ENCODE results near the gene UNC50. TPM values are rescaled to one million over a fixed set of nuclear protein-coding genes. Genes with fewer than 3 reads are reported as not detected.

The UNC50 gene
- total and polyA plus RNA-seq, 8 donors, result 10.3 to 71.4 (median 36.2) TPM

DNA sequence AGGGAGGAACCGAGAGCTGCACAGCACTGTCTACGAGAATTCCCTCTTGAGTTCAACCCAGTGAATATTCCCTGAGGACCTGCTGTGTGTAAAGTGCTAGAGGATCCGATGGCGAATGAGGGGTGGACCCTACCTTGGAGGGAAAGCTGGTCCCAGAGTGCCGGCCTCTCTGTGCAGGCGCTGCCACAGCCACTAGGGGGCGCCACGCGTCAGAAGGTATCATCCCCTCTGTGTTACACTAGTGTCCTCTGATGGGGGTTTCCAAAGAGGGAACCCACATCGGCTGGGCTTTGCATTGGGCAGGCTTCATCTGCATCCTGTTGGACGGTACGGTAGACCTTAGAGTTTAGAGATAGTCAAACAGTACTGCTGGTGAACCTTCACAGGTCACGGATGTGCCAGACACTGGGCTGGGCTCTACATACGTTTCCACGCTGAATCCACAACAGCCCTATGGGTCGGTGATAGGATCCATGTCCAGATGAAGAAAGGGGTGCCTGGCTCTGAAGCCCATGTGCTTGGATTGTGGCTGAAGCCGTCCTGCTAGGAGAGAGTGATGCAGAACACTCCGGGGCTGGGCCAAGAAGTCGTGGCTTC, 39.1 kb upstream of the UNC50 start:
- Histone ChIP-seq H3K27me3 (no peaks in the 10 kb centered on the region), H3K36me3 (peaks cover 32 to 100% (median 100%) of the 10 kb centered on the region in 4 donors), H3K4me1 (no peaks in the 10 kb centered on the region), H3K9me3 (no peaks in the 10 kb centered on the region), H3K27ac (no peak overlapping the region), H3K4me3 (no peak overlapping the region)
- TF ChIP-seq, protein P1, sequence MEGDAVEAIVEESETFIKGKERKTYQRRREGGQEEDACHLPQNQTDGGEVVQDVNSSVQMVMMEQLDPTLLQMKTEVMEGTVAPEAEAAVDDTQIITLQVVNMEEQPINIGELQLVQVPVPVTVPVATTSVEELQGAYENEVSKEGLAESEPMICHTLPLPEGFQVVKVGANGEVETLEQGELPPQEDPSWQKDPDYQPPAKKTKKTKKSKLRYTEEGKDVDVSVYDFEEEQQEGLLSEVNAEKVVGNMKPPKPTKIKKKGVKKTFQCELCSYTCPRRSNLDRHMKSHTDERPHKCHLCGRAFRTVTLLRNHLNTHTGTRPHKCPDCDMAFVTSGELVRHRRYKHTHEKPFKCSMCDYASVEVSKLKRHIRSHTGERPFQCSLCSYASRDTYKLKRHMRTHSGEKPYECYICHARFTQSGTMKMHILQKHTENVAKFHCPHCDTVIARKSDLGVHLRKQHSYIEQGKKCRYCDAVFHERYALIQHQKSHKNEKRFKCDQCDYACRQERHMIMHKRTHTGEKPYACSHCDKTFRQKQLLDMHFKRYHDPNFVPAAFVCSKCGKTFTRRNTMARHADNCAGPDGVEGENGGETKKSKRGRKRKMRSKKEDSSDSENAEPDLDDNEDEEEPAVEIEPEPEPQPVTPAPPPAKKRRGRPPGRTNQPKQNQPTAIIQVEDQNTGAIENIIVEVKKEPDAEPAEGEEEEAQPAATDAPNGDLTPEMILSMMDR (IDR thresholded peaks at IDR 0.05), result peak in 5 of 7 experiments; percentile 24 to 81 (median 77)
- TF ChIP-seq POLR2AphosphoS5 (IDR thresholded peaks at IDR 0.05) (no peak), EP300 (IDR thresholded peaks at IDR 0.05) (no peak), POLR2A (IDR thresholded peaks at IDR 0.05) (no peak)
- intact Hi-C loops (cut with DNase I; ENCODE audit: low total_unique reads), result no loop called here
- 65 to 80% (median 69%) methylated on average over 16 to 19 of the region's 19 CpGs for WGBS, 5 donors
- DNase-seq, result peak; percentile 57 to 58

DNA sequence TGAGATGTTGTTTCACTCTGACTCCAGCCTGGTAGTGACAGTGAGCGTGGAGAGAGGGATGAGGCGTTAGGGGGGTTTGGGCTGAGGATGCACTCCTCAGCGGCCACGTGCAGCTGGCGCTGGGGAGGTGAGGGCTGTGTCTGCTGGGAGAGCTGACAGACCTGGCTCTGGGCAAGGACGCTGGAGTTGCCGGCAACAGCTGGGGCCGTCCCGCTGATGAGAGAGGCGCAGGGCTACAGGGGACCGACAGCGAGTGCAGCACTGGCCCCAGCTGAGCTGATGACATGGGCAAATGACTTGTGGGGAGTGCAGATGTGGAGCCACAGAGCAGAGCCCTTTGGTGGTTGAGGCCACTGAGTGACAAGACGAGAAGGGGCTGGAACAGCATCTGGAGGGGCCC, 38.5 kb upstream of the UNC50 start:
- H3K4me1 ChIP-seq, result no peaks in the 10 kb centered on the region
- H3K4me3 ChIP-seq, result no peak overlapping the region
- H3K36me3 ChIP-seq, result peaks cover 25 to 100% (median 100%) of the 10 kb centered on the region in 4 donors
- no peak for DNase-seq
- no peaks in the 10 kb centered on the region for H3K9me3 ChIP-seq
- intact Hi-C loops (cut with DNase I; ENCODE audit: low total_unique reads), result no loop called here
- 94 to 98% (median 97%) methylated on average over 13 of the region's 13 CpGs for WGBS, 5 donors
- H3K27ac ChIP-seq, result no peak overlapping the region
- TF ChIP-seq POLR2AphosphoS5 (IDR thresholded peaks at IDR 0.05) (no peak), POLR2A (IDR thresholded peaks at IDR 0.05) (no peak)
- no peaks in the 10 kb centered on the region for H3K27me3 ChIP-seq

DNA sequence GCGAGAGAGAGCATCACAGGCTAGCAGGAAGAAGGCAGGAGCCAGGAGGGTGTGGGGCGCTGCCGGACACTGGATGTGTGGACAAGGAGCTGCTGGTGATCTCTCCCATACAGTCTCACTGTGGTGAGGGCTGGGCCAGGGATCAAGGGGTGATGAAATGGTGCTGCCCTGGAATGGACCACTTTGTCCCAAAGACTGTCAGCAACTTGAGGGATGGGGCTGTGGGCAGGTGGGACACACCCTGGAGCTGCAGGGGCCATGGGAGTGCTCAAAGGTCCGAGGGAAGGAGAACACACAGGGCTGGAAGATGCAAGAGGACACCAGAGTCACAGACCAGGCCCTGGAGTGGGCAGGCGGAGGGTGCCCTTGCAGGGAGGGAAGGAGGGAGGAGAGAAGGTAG, 38.0 kb upstream of the UNC50 start:
- no peak for TF ChIP-seq EP300 (IDR thresholded peaks at IDR 0.05)
- TF ChIP-seq, protein P1 (IDR thresholded peaks at IDR 0.05), result no peak
- no peak for TF ChIP-seq POLR2A (IDR thresholded peaks at IDR 0.05)
- TF ChIP-seq POLR2AphosphoS5 (IDR thresholded peaks at IDR 0.05), result no peak
- Histone ChIP-seq H3K4me3 (no peak overlapping the region), H3K9me3 (no peaks in the 10 kb centered on the region), H3K4me1 (no peaks in the 10 kb centered on the region), H3K36me3 (peaks cover 25 to 100% (median 99%) of the 10 kb centered on the region in 4 donors), H3K27ac (no peak overlapping the region), H3K27me3 (no peaks in the 10 kb centered on the region)
- no peak for DNase-seq
- intact Hi-C loops (cut with DNase I; ENCODE audit: low total_unique reads), result no loop called here
- 89 to 99% (median 94%) methylated on average over 5 of the region's 5 CpGs for WGBS, 5 donors

DNA sequence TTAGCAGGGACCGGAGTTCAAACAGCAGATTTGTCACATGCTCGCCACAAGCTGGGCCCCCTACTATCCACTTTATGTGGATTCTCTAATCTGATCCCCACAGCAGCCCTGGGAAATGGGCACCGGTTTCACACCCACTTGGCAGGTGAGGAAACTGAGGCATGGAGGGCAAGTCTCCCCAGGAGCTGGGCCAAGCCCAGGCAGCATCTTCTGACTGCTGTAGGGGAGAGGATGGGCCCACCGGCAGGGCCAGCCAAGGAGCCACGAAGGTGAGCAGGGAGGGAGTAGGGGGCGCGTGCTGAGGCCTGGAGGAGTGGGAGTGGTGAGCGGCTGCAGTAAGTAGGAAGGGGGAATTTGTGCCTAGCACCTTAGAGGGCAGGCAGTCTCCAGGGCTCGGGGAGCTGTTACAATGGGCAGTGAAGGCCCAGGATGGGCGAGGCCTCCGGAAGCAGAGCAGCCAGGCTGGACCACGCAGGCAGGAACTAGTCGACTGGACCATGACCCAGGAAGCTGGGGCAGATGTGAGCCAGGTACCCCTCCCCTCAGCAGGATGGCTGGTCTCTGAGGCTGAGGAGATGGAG, 37.2 kb upstream of the UNC50 start:
- Histone ChIP-seq H3K9me3 (no peaks in the 10 kb centered on the region), H3K27me3 (no peaks in the 10 kb centered on the region), H3K4me1 (no peaks in the 10 kb centered on the region), H3K4me3 (no peak overlapping the region), H3K36me3 (peaks cover 22 to 100% (median 99%) of the 10 kb centered on the region in 4 donors), H3K27ac (no peak overlapping the region)
- no peak for TF ChIP-seq EP300 (IDR thresholded peaks at IDR 0.05)
- TF ChIP-seq, protein P1 (IDR thresholded peaks at IDR 0.05), result no peak
- TF ChIP-seq POLR2A (IDR thresholded peaks at IDR 0.05), result no peak
- TF ChIP-seq POLR2AphosphoS5 (IDR thresholded peaks at IDR 0.05), result no peak
- WGBS, 5 donors, result 90 to 92% (median 91%) methylated on average over 13 of the region's 13 CpGs
- intact Hi-C loops (cut with DNase I; ENCODE audit: low total_unique reads), result no loop called here
- no peak for DNase-seq

DNA sequence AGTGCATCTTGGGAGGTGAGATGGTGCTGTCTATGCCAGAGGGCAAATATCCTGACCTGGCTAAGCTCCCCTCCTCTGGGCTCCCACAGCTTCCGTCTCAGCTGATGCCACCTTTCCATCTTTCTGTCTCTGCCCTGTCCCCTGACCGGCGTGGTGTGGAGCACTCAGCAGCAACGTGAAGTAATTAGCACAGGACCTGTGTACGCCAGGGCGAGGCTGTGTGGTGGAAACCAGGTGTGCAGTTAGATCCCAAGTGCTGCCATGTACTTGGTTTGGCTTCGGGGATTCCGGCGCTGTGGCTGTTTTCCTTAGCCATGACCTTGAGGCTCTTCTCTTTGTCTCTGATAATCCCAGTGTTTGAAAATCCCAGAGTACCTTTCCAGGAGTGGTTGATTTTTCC, 36.6 kb upstream of the UNC50 start:
- DNase-seq, result no peak
- Histone ChIP-seq H3K36me3 (peaks cover 22 to 100% (median 99%) of the 10 kb centered on the region in 4 donors), H3K27ac (no peak overlapping the region), H3K9me3 (no peaks in the 10 kb centered on the region), H3K4me1 (no peaks in the 10 kb centered on the region), H3K27me3 (no peaks in the 10 kb centered on the region), H3K4me3 (no peak overlapping the region)
- WGBS, 5 donors, result 90 to 97% (median 93%) methylated on average over 9 of the region's 9 CpGs
- intact Hi-C loops (cut with DNase I; ENCODE audit: low total_unique reads), result no loop called here
- TF ChIP-seq, protein P1 (IDR thresholded peaks at IDR 0.05), result no peak

Measured in stomach (tissue), 9 donors.